H9 (cell line): ENCODE data around the gene IL36B. TPM values are rescaled to one million over a fixed set of nuclear protein-coding genes. Genes with fewer than 3 reads are reported as not detected.

Experiments
- DNase-seq: peaks from one replicate; pipeline ENCODE4 v3.0.0-alpha.2; 2017
- H2AFZ ChIP-seq: one replicate; pipeline ENCODE4 v1.6.1; 2013; ENCODE audit warnings: mild to moderate bottlenecking, low read length, control low read depth, moderate library complexity
- H2AK5ac ChIP-seq: 2 replicates; pipeline ENCODE4 v1.6.1; 2013; ENCODE audit warnings: low read length, control low read depth, mixed read lengths; ENCODE audit not compliant: insufficient read length
- H2BK120ac ChIP-seq: one replicate; pipeline ENCODE4 v1.6.1; 2013; ENCODE audit warnings: low read depth, mild to moderate bottlenecking, low read length, control low read depth, inconsistent platforms; ENCODE audit not compliant: poor library complexity, severe bottlenecking
- H2BK12ac ChIP-seq: 2 replicates; pipeline ENCODE4 v1.6.1; 2013; ENCODE audit warnings: low read length, control low read depth, mixed read lengths, low read depth; ENCODE audit not compliant: insufficient read length
- H2BK15ac ChIP-seq: 2 replicates; pipeline ENCODE4 v1.6.1; 2013; ENCODE audit warnings: low read depth, low read length, control low read depth
- H2BK20ac ChIP-seq: one replicate; pipeline ENCODE4 v1.6.1; 2013; ENCODE audit warnings: low read depth, mild to moderate bottlenecking, low read length, control low read depth, inconsistent platforms; ENCODE audit not compliant: poor library complexity, severe bottlenecking
- H2BK5ac ChIP-seq: 2 replicates; pipeline ENCODE4 v1.6.1; 2013; ENCODE audit warnings: low read length, control low read depth, mixed read lengths; ENCODE audit not compliant: insufficient read length
- H3K14ac ChIP-seq: 2 replicates; pipeline ENCODE4 v1.6.1; 2013; ENCODE audit warnings: low read length, control low read depth; ENCODE audit not compliant: insufficient read depth
- H3K18ac ChIP-seq: 2 replicates; pipeline ENCODE4 v1.6.1; 2013; ENCODE audit warnings: low read depth, mild to moderate bottlenecking, mixed read lengths, low read length, control low read depth; ENCODE audit not compliant: insufficient read length
- H3K23ac ChIP-seq: 2 replicates; pipeline ENCODE4 v1.6.1; 2013; ENCODE audit warnings: low read length, control low read depth, mixed read lengths, low read depth; ENCODE audit not compliant: insufficient read length
- H3K23me2 ChIP-seq: 2 replicates; pipeline ENCODE4 v1.6.1; 2013; ENCODE audit warnings: low read depth, mild to moderate bottlenecking, mixed read lengths, low read length, control low read depth; ENCODE audit not compliant: insufficient read length, poor library complexity, severe bottlenecking
- H3K27ac ChIP-seq: 2 replicates; pipeline ENCODE4 v1.5.1; 2013; ENCODE audit warnings: low read length, control low read depth, mixed read lengths, low read depth; ENCODE audit not compliant: insufficient read length
- H3K27me3 ChIP-seq: 2 replicates; pipeline ENCODE4 v1.6.1; 2013; ENCODE audit warnings: low read length, control low read depth, inconsistent platforms; ENCODE audit not compliant: insufficient read depth
- H3K4ac ChIP-seq: 2 replicates; pipeline ENCODE4 v1.6.1; 2013; ENCODE audit warnings: low read depth, mild to moderate bottlenecking, control low read depth, inconsistent platforms, low read length, moderate library complexity
- H3K4me1 ChIP-seq: 2 replicates; pipeline ENCODE4 v1.6.1; 2013; ENCODE audit warnings: low read length, control low read depth, inconsistent platforms; ENCODE audit not compliant: insufficient read depth
- H3K4me2 ChIP-seq: 2 replicates; pipeline ENCODE4 v1.6.1; 2013; ENCODE audit warnings: low read length, control low read depth, mixed read lengths; ENCODE audit not compliant: insufficient read length, insufficient read depth
- H3K56ac ChIP-seq: 2 replicates; pipeline ENCODE4 v1.6.1; 2013; ENCODE audit warnings: low read depth, mild to moderate bottlenecking, mixed read lengths, low read length, control low read depth; ENCODE audit not compliant: insufficient read length
- H3K79me1 ChIP-seq: 2 replicates; pipeline ENCODE4 v1.6.1; 2013; ENCODE audit warnings: low read depth, mild to moderate bottlenecking, moderate library complexity, low read length, control low read depth, inconsistent platforms; ENCODE audit not compliant: insufficient read depth, poor library complexity, severe bottlenecking
- H3K79me2 ChIP-seq: 2 replicates; pipeline ENCODE4 v1.6.1; 2013; ENCODE audit warnings: low read length, control low read depth, inconsistent platforms; ENCODE audit not compliant: insufficient read depth
- H3K9ac ChIP-seq: 2 replicates; pipeline ENCODE4 v1.6.1; 2013; ENCODE audit warnings: low read length, control low read depth, mixed read lengths; ENCODE audit not compliant: insufficient read length; ENCODE audit errors: extremely low read depth
- H3K9me3 ChIP-seq: one replicate; pipeline ENCODE4 v1.6.1; 2013; ENCODE audit warnings: low read depth, low read length, inconsistent platforms; ENCODE audit not compliant: control insufficient read depth
- H3T11ph ChIP-seq: one replicate; pipeline ENCODE4 v1.6.1; 2013; ENCODE audit warnings: mild to moderate bottlenecking, low read length, control low read depth, inconsistent platforms
- H4K20me1 ChIP-seq: one replicate; pipeline ENCODE4 v1.6.1; 2013; ENCODE audit not compliant: control insufficient read depth, insufficient read length, insufficient read depth
- H4K5ac ChIP-seq: 2 replicates; pipeline ENCODE4 v1.6.1; 2013; ENCODE audit warnings: low read depth, mild to moderate bottlenecking, mixed read lengths, low read length, control low read depth; ENCODE audit not compliant: insufficient read length
- H4K8ac ChIP-seq: replicated peaks from 2 replicates; pipeline ENCODE4 v1.6.1; 2013; ENCODE audit warnings: low read length, control low read depth, mixed read lengths, low read depth; ENCODE audit not compliant: insufficient read length
- H4K91ac ChIP-seq: 2 replicates; pipeline ENCODE4 v1.6.1; 2013; ENCODE audit warnings: low read depth, mild to moderate bottlenecking, moderate library complexity, mixed read lengths, low read length, control low read depth; ENCODE audit not compliant: insufficient read length
- H3K27ac Mint-ChIP-seq, 3 experiments: 2 replicates in 2 of 3; 3 replicates in 1 of 3; pipeline ENCODE4 v1.8.0; 2020 to 2021; ENCODE audit warnings: mixed read lengths in 3 of 3, mild to moderate bottlenecking in 1 of 3, moderate library complexity in 1 of 3
- H3K27me3 Mint-ChIP-seq: 2 replicates; pipeline ENCODE4 v1.8.0; 2021; ENCODE audit warnings: low read depth, mild to moderate bottlenecking, moderate library complexity, mixed read lengths
- H3K36me3 Mint-ChIP-seq, 3 experiments: 2 replicates in 2 of 3; 3 replicates in 1 of 3; pipeline ENCODE4 v1.8.0; 2020 to 2021; ENCODE audit warnings: low read depth in 3 of 3, mixed read lengths in 3 of 3; ENCODE audit not compliant: insufficient read depth in 1 of 3
- H3K4me1 Mint-ChIP-seq, 2 experiments: 2 replicates each; pipeline ENCODE4 v1.8.0; 2020; ENCODE audit warnings: mixed read lengths in 2 of 2
- H3K4me3 Mint-ChIP-seq, 2 experiments: 2 replicates in 1 of 2; 3 replicates in 1 of 2; pipeline ENCODE4 v1.8.0; 2020 to 2021; ENCODE audit warnings: mild to moderate bottlenecking in 2 of 2, mixed read lengths in 2 of 2, moderate library complexity in 1 of 2
- H3K9me3 Mint-ChIP-seq, 2 experiments: 2 replicates in 1 of 2; 3 replicates in 1 of 2; pipeline ENCODE4 v1.8.0; 2020; ENCODE audit warnings: mild to moderate bottlenecking in 2 of 2, mixed read lengths in 2 of 2, moderate library complexity in 1 of 2
- WGBS: extraction: QIAGEN DNeasy Blood & Tissue Kit; methylation state at CpG from one replicate; pipeline ENCODE4 v1.1.7; 2013; ENCODE audit warnings: missing lambda C conversion rate, low lambda C conversion rate, mixed read lengths; ENCODE audit not compliant: insufficient read length; ENCODE audit errors: extremely low coverage; 5-methylcytosine and 5-hydroxymethylcytosine counted together
- total RNA-seq: library from RNA; stranded (reverse); gene quantifications from 2 replicates; pipeline ENCODE4 v1.2.1, GENCODE V29; 2021
- TF ChIP-seq, protein P1 (sequence below): fragments of 200-600 bp; sonication (generic); conservative IDR thresholded peaks from 3 replicates; pipeline ENCODE4 v1.8.0; 2021; ENCODE audit warnings: antibody characterized with exemption, mild to moderate bottlenecking

The IL36B gene
- total RNA-seq, 1 experiment from 2014 or later = not detected

DNA sequence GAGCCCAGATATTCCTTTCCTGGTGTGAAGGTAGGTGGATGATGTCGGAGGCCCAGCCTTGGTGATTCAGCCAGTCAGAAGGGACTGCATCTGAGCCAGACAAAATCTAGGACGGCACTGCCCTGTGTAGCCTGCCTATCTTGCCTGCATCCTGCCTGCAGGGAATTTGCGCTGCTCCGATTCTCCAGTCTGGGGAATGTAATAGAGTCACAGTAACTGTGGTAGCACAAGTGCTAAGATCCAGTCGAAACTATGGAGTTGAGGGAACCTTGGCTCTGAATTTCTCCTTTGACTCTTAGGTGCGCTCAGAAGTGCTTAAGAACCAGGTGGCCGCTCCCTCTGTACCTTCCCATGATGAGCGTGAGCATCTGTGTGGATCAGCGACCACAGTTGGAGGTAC is 15.9 kb downstream of the IL36B start:
- no peaks in the 10 kb centered on the region for H3K9me3 ChIP-seq
- no peak overlapping the region for H3K14ac ChIP-seq
- peaks cover 28% of the 10 kb centered on the region for H3K27me3 Mint-ChIP-seq
- no peaks in the 10 kb centered on the region for H3K79me1 ChIP-seq
- H3K27ac ChIP-seq = no peak overlapping the region
- H3K4me1 Mint-ChIP-seq = no peaks in the 10 kb centered on the region
- no peak overlapping the region for H2BK12ac ChIP-seq
- no peaks in the 10 kb centered on the region for H3K27me3 ChIP-seq
- DNase-seq = no peak
- TF ChIP-seq, protein P1, sequence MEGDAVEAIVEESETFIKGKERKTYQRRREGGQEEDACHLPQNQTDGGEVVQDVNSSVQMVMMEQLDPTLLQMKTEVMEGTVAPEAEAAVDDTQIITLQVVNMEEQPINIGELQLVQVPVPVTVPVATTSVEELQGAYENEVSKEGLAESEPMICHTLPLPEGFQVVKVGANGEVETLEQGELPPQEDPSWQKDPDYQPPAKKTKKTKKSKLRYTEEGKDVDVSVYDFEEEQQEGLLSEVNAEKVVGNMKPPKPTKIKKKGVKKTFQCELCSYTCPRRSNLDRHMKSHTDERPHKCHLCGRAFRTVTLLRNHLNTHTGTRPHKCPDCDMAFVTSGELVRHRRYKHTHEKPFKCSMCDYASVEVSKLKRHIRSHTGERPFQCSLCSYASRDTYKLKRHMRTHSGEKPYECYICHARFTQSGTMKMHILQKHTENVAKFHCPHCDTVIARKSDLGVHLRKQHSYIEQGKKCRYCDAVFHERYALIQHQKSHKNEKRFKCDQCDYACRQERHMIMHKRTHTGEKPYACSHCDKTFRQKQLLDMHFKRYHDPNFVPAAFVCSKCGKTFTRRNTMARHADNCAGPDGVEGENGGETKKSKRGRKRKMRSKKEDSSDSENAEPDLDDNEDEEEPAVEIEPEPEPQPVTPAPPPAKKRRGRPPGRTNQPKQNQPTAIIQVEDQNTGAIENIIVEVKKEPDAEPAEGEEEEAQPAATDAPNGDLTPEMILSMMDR = no peak
- H4K5ac ChIP-seq = no peak overlapping the region
- H4K8ac ChIP-seq = no peak overlapping the region
- H3K23ac ChIP-seq = no peak overlapping the region
- H3K4ac ChIP-seq = no peak overlapping the region
- H3K9ac ChIP-seq = no peak overlapping the region
- H3K4me3 Mint-ChIP-seq = no peak overlapping the region
- H3K18ac ChIP-seq = no peak overlapping the region
- no peak overlapping the region; a peak in 1 of 7 replicates for H3K27ac Mint-ChIP-seq
- H2BK15ac ChIP-seq = no peak overlapping the region
- H3K36me3 Mint-ChIP-seq = no peaks in the 10 kb centered on the region
- H2BK20ac ChIP-seq = no peak overlapping the region
- no peak overlapping the region for H2AFZ ChIP-seq
- H4K91ac ChIP-seq = no peak overlapping the region
- H2AK5ac ChIP-seq = no peak overlapping the region
- no peaks in the 10 kb centered on the region for H3K4me1 ChIP-seq
- no CpG with 5 or more reads among the region's 9 CpGs for WGBS
- no peak overlapping the region for H3K56ac ChIP-seq
- H3K4me2 ChIP-seq = no peak overlapping the region
- no peaks in the 10 kb centered on the region for H4K20me1 ChIP-seq
- no peak overlapping the region for H2BK5ac ChIP-seq
- no peak overlapping the region for H3T11ph ChIP-seq
- peaks cover 0 to 35% of the 10 kb centered on the region in 2 experiments; a peak in 2 of 5 replicates for H3K9me3 Mint-ChIP-seq
- no peaks in the 10 kb centered on the region for H3K23me2 ChIP-seq
- no peaks in the 10 kb centered on the region for H3K79me2 ChIP-seq
- H2BK120ac ChIP-seq = no peak overlapping the region
